ENCODE measurements around the gene TEAD4. TPM values are rescaled to one million over a fixed set of nuclear protein-coding genes. Genes with fewer than 3 reads are reported as not detected.

TEAD4 gene
- total RNA-seq, 1 donor from 2014 or later, result 19.7 TPM

DNA sequence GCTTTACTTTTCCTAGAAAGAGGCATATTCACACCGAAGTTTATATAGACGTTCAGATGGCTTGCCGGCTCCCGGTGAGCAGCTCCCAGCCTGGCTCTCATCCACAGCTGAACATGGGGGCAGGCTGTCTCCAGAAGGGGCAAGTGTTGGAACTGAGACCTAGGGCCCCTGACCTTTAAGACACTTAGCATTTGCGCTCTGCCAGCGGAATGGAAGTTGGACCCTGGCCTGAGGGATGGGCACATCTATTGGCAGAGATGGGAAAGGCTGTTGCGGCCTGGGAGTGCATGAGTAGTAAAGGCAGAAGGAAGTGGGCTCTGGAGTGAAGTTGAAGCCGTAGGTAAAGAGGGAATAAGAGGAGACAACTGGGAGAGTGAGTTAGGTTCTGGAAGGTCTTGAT lies 63.8 kb downstream of the TEAD4 start:
- H3K9me3 Mint-ChIP-seq (ENCODE audit: low read depth), result no peaks in the 10 kb centered on the region
- H3K36me3 Mint-ChIP-seq (ENCODE audit: insufficient read depth), result peaks cover 13% of the 10 kb centered on the region
- H3K4me3 Mint-ChIP-seq (ENCODE audit: low read depth), result no peak overlapping the region
- no peak for DNase-seq (ENCODE audit: low spot score, unreplicated experiment)
- H3K4me1 Mint-ChIP-seq (ENCODE audit: low read depth), result no peaks in the 10 kb centered on the region
- H3K27ac Mint-ChIP-seq, result no peak overlapping the region
- no peaks in the 10 kb centered on the region for H3K27me3 Mint-ChIP-seq
- TF ChIP-seq, protein P1, sequence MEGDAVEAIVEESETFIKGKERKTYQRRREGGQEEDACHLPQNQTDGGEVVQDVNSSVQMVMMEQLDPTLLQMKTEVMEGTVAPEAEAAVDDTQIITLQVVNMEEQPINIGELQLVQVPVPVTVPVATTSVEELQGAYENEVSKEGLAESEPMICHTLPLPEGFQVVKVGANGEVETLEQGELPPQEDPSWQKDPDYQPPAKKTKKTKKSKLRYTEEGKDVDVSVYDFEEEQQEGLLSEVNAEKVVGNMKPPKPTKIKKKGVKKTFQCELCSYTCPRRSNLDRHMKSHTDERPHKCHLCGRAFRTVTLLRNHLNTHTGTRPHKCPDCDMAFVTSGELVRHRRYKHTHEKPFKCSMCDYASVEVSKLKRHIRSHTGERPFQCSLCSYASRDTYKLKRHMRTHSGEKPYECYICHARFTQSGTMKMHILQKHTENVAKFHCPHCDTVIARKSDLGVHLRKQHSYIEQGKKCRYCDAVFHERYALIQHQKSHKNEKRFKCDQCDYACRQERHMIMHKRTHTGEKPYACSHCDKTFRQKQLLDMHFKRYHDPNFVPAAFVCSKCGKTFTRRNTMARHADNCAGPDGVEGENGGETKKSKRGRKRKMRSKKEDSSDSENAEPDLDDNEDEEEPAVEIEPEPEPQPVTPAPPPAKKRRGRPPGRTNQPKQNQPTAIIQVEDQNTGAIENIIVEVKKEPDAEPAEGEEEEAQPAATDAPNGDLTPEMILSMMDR (IDR thresholded peaks at IDR 0.05; ENCODE audit: unreplicated experiment), result no peak

DNA sequence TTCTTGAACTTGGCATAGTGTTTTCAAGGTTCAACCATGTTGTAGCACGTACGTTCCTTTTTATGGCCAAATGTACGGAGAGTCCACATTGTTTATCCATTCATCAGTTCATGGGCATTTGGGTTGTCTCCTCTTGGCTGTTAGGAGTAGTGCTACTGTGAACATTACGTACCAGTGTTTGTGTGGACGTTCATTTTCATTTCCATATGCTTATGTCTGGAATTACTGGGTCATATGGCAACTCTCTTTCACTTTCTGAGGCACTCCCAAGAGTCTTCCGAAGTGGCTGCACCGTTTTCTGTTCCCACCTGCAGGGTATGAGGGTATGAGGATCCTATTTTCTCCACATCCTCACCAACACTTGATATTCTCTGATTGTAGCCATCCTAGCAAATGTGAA lies 68.9 kb downstream of the TEAD4 start:
- H3K36me3 Mint-ChIP-seq (ENCODE audit: insufficient read depth), result peaks cover 6% of the 10 kb centered on the region
- no peaks in the 10 kb centered on the region for H3K9me3 Mint-ChIP-seq (ENCODE audit: low read depth)
- no peak for DNase-seq (ENCODE audit: low spot score, unreplicated experiment)
- TF ChIP-seq, protein P1 (IDR thresholded peaks at IDR 0.05; ENCODE audit: unreplicated experiment), result no peak
- no peak overlapping the region for H3K27ac Mint-ChIP-seq
- H3K4me3 Mint-ChIP-seq (ENCODE audit: low read depth), result no peak overlapping the region
- no peaks in the 10 kb centered on the region for H3K27me3 Mint-ChIP-seq
- H3K4me1 Mint-ChIP-seq (ENCODE audit: low read depth), result peaks cover 3% of the 10 kb centered on the region

DNA sequence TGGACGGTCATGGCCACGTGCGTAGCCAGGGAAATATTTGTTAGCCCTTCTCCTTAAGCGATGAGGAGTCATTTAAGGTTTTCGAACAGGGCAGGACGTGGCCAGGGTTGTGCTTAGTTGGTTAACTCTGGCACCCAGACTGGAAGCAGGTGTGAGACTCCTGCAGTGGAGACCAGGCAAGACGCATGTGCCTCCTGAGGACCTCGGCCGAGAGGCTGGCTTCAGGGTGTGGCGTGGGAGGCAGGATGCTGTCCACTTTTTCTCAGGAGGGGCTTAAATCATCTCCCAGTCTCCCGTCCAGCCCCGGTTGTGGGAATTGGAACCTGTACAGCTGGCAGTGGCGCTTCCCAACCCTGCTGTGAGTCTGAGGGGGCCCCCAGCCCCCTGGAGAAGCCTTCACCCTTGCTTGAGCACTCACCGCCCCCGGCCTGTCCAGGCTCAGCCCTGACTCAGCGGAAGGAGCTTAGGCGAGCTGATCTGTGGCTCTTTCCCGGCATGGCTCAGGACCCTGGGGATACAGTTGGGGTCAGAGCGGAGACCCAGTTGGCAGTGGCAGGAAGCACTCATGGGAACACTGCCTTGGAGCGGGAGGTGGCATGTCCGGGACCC lies 71.7 kb downstream of the TEAD4 start:
- H3K27ac Mint-ChIP-seq, result no peak overlapping the region
- H3K36me3 Mint-ChIP-seq (ENCODE audit: insufficient read depth), result peaks cover 4% of the 10 kb centered on the region

DNA sequence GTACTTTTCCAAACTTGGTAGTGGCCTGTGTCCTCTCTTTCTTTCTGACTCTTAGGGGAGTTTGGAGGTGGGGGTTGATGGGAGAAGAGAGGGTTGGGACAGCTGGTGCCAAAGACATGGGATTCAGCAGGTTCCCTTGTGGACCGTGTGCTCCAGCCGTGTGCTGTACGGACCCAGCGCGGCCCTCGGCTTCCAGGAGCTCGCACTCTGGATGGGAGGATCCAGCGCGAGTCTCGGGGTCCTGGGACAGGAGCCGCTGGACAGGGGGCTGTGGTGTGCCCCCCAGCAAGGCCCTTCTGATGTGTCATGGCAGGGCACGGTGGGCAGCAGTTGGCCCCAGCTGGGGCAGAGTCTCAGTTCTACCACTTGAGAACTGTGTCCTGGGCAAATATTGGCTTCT lies 73.0 kb downstream of the TEAD4 start:
- TF ChIP-seq, protein P1 (IDR thresholded peaks at IDR 0.05; ENCODE audit: unreplicated experiment), result no peak
- Mint-ChIP-seq H3K27ac (no peak overlapping the region), H3K9me3 (ENCODE audit: low read depth) (no peaks in the 10 kb centered on the region), H3K27me3 (no peaks in the 10 kb centered on the region), H3K36me3 (ENCODE audit: insufficient read depth) (peaks cover 3% of the 10 kb centered on the region), H3K4me3 (ENCODE audit: low read depth) (no peak overlapping the region), H3K4me1 (ENCODE audit: low read depth) (peaks cover 5% of the 10 kb centered on the region)
- no peak for DNase-seq (ENCODE audit: low spot score, unreplicated experiment)

More for the DNA sequence above, 71.7 kb downstream of the TEAD4 start:
- TF ChIP-seq, protein P1 (IDR thresholded peaks at IDR 0.05; ENCODE audit: unreplicated experiment), result no peak
- Mint-ChIP-seq H3K27me3 (no peaks in the 10 kb centered on the region), H3K9me3 (ENCODE audit: low read depth) (no peaks in the 10 kb centered on the region), H3K4me1 (ENCODE audit: low read depth) (peaks cover 5% of the 10 kb centered on the region), H3K4me3 (ENCODE audit: low read depth) (no peak overlapping the region)
- no peak for DNase-seq (ENCODE audit: low spot score, unreplicated experiment)

DNA sequence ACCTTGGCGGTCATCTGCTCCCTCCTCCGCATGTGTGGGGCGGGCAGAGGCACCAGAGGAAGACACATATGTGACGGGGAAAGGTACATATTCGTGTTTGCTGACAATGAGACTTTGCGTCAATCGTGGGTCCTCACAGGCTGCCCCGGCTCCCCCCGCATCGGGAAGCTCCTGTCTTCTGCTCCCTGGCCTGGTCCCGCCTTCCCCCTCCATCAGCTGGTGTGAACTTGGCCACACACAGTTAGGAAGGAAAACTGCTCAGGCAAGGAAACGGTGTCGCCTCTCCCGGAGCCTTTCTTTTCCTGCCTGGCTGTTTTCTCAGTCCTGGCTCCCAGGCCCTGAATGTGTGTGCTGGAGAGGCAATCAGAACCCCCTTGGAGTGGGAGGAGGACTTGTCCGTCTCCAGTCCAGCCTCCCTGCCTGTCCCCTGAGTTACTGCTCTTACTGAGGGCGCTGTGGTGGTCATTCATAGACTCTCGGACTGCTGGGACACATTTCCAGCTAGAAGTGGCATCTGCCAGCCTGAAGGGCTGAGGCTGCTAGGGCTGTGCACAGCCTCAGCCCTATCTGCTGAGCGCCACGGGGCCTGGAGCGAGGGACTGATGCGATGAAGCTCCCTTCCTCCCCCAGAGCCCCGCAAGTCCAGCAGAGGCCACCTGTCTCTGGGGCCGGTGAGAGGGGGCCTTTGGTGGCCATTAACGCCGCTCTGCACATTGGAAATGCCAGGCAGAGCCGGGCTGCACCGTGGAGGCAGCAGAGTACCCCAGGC lies 73.8 kb downstream of the TEAD4 start:
- no peak overlapping the region for H3K27ac Mint-ChIP-seq
- DNase-seq (ENCODE audit: low spot score, unreplicated experiment), result no peak
- H3K27me3 Mint-ChIP-seq, result no peaks in the 10 kb centered on the region
- TF ChIP-seq, protein P1 (IDR thresholded peaks at IDR 0.05; ENCODE audit: unreplicated experiment), result no peak
- peaks cover 3% of the 10 kb centered on the region for H3K36me3 Mint-ChIP-seq (ENCODE audit: insufficient read depth)
- no peaks in the 10 kb centered on the region for H3K9me3 Mint-ChIP-seq (ENCODE audit: low read depth)
- H3K4me1 Mint-ChIP-seq (ENCODE audit: low read depth), result peaks cover 5% of the 10 kb centered on the region
- no peak overlapping the region for H3K4me3 Mint-ChIP-seq (ENCODE audit: low read depth)

All from progenitor cell of endocrine pancreas (in vitro differentiated cells).